ENCODE measurements around the gene RHOC. TPM values are rescaled to one million over a fixed set of nuclear protein-coding genes. Genes with fewer than 3 reads are reported as not detected.

RHOC gene
- total RNA-seq, 2 donors from 2014 or later, result 62.4 to 81.8 TPM

DNA sequence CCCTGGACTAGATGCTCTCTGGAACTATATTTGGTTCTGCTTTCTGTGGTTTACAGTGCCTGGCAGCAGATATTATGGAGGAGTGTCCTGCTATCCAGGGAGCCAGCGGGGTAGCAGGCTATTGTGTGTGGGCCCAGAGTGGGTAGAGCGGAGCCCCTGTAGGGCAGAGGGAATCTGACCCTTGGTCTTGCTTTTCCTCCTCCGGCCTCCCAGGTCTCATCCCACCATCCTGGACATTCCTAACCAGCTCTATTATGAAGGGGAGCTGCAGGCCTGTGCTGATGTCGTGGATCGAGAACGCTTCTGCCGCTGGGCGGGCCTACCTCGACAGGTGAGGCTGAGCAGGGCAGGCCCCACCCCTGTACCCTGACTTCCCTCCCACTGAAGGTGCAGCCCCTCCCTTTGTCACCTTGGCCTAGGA is 9.1 kb downstream of the RHOC start:
- no peaks in the 10 kb centered on the region for H3K9me3 Mint-ChIP-seq
- peaks cover 6 to 11% of the 10 kb centered on the region in 2 donors for H3K36me3 Mint-ChIP-seq
- DNase-seq (ENCODE audit: low spot score in 2 of 2), result no peak
- ATAC-seq, result no peak
- H3K27ac Mint-ChIP-seq, result peak overlapping the region in 1 of 2 donors; percentile 42

- Mint-ChIP-seq H3K9me3 (no peaks in the 10 kb centered on the region), H3K27ac (peak overlapping the region; percentile 30 to 42), H3K36me3 (peaks cover 0 to 3% of the 10 kb centered on the region in 2 donors)
These were observed 10.2 kb downstream of the RHOC start for GRCh38 chr1:112696578-112697314.

DNA sequence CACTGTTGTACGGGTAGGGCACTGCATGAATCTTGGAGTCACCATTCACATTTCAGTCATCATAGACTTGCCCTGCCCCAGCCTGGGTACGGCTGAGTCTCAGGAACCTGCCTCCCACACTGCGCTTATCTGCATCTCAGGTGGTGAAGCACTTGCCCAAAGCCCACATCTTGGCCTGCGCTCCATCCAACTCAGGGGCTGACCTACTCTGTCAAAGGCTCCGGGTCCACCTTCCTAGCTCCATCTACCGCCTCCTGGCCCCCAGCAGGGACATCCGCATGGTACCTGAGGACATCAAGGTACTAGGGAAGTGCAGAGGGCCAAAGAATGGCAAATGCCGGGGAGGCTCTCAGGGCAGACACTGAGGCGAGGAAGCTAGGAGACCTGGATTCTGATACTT is 11.7 kb downstream of the RHOC start:
- DNase-seq (ENCODE audit: low spot score in 2 of 2) (peak in 1 of 2 donors; percentile 35), ATAC-seq (no peak)
- Mint-ChIP-seq H3K36me3 (no peaks in the 10 kb centered on the region), H3K27ac (peak overlapping the region in 1 of 2 donors; percentile 44), H3K9me3 (no peaks in the 10 kb centered on the region)

More at GRCh38 chr1:112696578-112697314, 10.2 kb downstream of the RHOC start:
- DNase-seq (ENCODE audit: low spot score in 2 of 2) (no peak), ATAC-seq (no peak)

- DNase-seq (ENCODE audit: low spot score in 2 of 2) (no peak), ATAC-seq (no peak)
- Mint-ChIP-seq H3K36me3 (no peaks in the 10 kb centered on the region), H3K27ac (no peak overlapping the region), H3K9me3 (no peaks in the 10 kb centered on the region)
These were observed 12.5 kb downstream of the RHOC start for GRCh38 chr1:112694363-112694929.

- no peak for DNase-seq (ENCODE audit: low spot score in 2 of 2)
- H3K9me3 Mint-ChIP-seq, result no peaks in the 10 kb centered on the region
These were observed 13.1 kb downstream of the RHOC start for GRCh38 chr1:112693821-112694220.

GRCh38 chr1:112692681-112693080 is 14.2 kb downstream of the RHOC start:
- ATAC-seq, result no peak
- no peaks in the 10 kb centered on the region for H3K9me3 Mint-ChIP-seq

More at GRCh38 chr1:112693821-112694220, 13.1 kb downstream of the RHOC start:
- no peak for ATAC-seq
- no peaks in the 10 kb centered on the region for H3K36me3 Mint-ChIP-seq
- no peak overlapping the region for H3K27ac Mint-ChIP-seq

DNA sequence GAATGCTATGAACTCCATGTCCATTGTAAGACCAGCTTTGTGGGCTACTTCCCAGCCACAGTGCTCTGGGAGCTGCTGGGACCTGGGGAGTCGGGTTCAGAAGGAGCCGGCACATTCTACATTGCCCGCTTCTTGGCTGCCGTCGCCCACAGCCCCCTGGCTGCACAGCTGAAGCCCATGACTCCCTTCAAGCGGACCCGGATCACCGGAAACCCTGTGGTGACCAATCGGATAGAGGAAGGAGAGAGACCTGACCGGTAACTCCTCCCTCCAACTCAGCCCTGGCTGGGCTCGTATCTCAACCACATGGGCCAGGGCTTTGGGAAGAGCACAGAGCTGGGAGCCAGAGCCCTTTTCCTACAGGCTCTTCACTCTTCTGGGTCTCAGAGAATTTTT is 17.1 kb downstream of the RHOC start:
- DNase-seq (ENCODE audit: low spot score in 2 of 2) (no peak), ATAC-seq (no peak)
- Mint-ChIP-seq H3K27ac (no peak overlapping the region), H3K9me3 (no peaks in the 10 kb centered on the region), H3K36me3 (no peaks in the 10 kb centered on the region)

More at GRCh38 chr1:112692681-112693080, 14.2 kb downstream of the RHOC start:
- Mint-ChIP-seq H3K36me3 (no peaks in the 10 kb centered on the region), H3K27ac (peak overlapping the region in 1 of 2 donors; percentile 6)
- DNase-seq (ENCODE audit: low spot score in 2 of 2), result no peak

DNA sequence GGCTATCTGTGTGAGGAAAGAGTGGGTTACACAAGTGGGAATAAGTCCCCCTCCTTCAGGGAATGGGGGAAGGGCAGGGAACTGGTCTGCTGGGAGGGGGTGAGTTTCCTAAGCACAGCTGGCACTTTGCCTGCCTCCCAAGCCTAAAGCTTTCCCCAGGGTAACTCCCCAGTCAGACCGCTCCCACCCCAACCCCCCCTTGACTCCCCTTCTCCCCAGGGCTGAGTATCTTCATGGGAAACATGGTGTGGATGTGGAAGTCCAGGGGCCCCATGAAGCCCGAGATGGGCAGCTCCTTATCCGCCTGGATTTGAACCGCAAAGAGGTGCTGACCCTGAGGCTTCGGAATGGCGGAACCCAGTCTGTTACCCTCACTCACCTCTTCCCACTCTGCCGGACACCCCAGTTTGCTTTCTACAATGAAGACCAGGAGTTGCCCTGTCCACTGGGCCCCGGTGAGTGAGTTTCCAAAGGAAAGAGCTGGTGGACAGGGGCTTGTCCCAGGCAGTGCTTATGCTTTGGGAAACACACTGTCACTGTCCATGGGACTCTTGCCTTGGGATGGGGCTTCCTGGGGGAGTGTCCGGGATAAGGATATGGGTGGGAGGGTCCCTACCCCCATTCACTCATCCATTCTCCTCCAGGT is 17.6 kb downstream of the RHOC start:
- ATAC-seq (no peak), DNase-seq (ENCODE audit: low spot score in 2 of 2) (no peak)
- Mint-ChIP-seq H3K27ac (no peak overlapping the region), H3K9me3 (no peaks in the 10 kb centered on the region), H3K36me3 (no peaks in the 10 kb centered on the region)

DNA sequence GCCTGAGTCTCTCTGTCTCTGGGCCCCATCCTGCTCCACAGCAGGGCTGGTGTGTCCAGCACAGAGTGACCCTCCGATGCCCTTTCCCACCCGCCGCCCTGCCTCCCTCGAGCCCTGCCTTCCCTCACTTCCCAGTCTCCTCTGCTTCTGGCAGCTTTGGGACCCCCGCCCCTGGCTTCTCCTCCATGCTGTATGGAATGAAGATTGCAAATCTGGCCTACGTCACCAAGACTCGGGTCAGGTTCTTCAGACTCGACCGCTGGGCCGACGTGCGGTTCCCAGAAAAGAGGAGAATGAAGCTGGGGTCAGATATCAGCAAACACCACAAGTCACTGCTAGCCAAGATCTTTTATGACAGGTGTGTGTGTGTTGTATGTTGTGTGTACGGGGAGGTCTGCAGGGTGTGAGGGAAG is 18.1 kb downstream of the RHOC start:
- Mint-ChIP-seq H3K9me3 (no peaks in the 10 kb centered on the region), H3K27ac (peak overlapping the region; percentile 57 to 78), H3K36me3 (no peaks in the 10 kb centered on the region)
- ATAC-seq (no peak), DNase-seq (ENCODE audit: low spot score in 2 of 2) (no peak)

- Mint-ChIP-seq H3K36me3 (no peaks in the 10 kb centered on the region), H3K27ac (peak overlapping the region in 1 of 2 donors; percentile 57), H3K9me3 (no peaks in the 10 kb centered on the region)
- ATAC-seq (no peak), DNase-seq (ENCODE audit: low spot score in 2 of 2) (no peak)
These were observed 19.0 kb downstream of the RHOC start for GRCh38 chr1:112687785-112688496.

DNA sequence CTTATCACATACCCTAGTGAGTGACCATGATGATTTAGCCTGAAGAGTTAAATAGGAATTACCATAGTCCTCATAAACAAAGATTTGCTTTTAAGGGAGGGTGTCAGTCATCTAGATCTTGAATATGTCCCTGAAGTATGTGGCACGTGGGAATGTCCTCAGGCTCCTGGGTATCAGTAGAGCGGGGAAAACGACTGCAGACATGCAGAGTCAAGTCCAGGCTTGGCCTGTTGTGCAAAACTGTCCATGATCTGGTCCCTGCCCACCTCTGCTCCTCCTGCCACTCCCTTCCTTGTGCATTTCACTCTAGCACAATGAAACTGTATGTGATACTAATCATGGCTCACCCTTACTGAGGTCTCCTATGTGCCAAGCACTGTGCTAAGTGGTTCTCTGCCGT is 19.6 kb downstream of the RHOC start:
- ATAC-seq (no peak), DNase-seq (ENCODE audit: low spot score in 2 of 2) (no peak)
- Mint-ChIP-seq H3K36me3 (no peaks in the 10 kb centered on the region), H3K9me3 (no peaks in the 10 kb centered on the region), H3K27ac (no peak overlapping the region)

GRCh38 chr1:112686835-112687234 is 20.1 kb downstream of the RHOC start:
- DNase-seq (ENCODE audit: low spot score in 2 of 2), result no peak
- H3K27ac Mint-ChIP-seq, result peak overlapping the region; percentile 72 to 86

GRCh38 chr1:112686417-112686816 is 20.5 kb downstream of the RHOC start:
- Mint-ChIP-seq H3K9me3 (no peaks in the 10 kb centered on the region), H3K36me3 (no peaks in the 10 kb centered on the region), H3K27ac (peak overlapping the region; percentile 72 to 86)
- DNase-seq (ENCODE audit: low spot score in 2 of 2), result no peak
- ATAC-seq, result peak in 1 of 2 donors; percentile 82

More at GRCh38 chr1:112686835-112687234, 20.1 kb downstream of the RHOC start:
- ATAC-seq, result peak in 1 of 2 donors; percentile 17
- Mint-ChIP-seq H3K36me3 (no peaks in the 10 kb centered on the region), H3K9me3 (no peaks in the 10 kb centered on the region)

DNA sequence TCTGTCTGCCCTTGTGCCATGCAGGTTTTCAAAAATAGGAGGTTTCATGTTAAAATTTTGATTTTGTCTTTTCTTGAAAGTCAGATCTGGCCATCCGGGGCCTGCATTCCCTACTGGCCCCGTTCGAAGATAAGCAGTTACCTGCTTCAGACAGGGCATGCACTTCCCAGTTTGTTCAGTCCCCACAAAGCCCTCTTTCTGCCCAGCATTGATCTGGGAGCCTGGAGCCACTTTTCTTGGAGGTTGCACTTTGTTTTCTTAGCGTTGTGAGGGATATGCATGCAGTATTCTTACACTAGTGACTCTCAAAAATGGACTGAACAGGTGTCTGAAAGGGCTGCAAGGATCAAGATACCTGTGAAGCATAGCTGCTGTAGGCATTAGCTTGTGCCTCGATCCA is 21.0 kb downstream of the RHOC start:
- Mint-ChIP-seq H3K9me3 (no peaks in the 10 kb centered on the region), H3K27ac (peak overlapping the region in 1 of 2 donors; percentile 72), H3K36me3 (no peaks in the 10 kb centered on the region)
- ATAC-seq (no peak), DNase-seq (ENCODE audit: low spot score in 2 of 2) (no peak)

DNA sequence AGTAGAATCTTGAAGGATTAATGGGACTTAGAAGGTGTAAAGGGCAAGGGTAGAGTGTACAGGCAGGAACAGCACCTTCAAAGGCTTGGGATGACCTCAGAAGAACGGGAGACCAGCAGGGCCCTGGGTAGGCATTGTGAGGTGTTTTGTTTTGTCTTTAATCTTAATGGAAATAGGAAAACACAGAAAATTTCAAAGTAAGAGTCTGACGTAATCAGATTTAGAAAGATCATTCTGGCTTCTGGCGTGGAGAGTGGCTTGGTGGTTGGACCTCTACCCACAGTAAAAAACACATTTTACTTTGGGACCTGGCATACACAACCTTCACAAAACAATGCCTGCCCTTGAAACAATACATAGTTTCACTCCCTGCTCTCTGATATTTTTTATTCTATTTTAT is 28.3 kb downstream of the RHOC start:
- no peak overlapping the region for H3K27ac Mint-ChIP-seq
- ATAC-seq, result no peak
- DNase-seq (ENCODE audit: low spot score in 2 of 2), result no peak
- peaks cover 7 to 29% of the 10 kb centered on the region in 2 donors for H3K36me3 Mint-ChIP-seq
- no peaks in the 10 kb centered on the region for H3K9me3 Mint-ChIP-seq

DNA sequence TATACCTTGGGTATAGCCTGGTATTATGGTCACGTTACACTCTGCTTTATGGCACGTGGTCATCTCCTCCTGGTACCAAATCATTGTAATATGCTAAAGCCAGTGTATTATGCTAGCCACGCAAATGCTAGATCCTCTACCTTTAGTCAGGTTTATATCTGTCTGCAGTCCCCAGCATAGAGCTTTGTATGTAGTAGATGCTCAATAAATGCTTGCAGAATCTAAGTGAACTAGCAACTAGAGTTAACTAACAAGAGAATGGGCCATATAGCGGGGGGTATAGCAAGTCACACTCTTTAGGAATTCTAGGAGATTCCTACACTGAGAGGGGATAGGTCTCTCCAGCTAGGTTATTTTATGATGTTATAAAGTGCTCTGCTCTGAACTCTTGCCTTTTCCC is 29.4 kb downstream of the RHOC start:
- ATAC-seq (no peak), DNase-seq (ENCODE audit: low spot score in 2 of 2) (no peak)
- H3K27ac Mint-ChIP-seq, result no peak overlapping the region
- peaks cover 7 to 29% of the 10 kb centered on the region in 2 donors for H3K36me3 Mint-ChIP-seq
- no peaks in the 10 kb centered on the region for H3K9me3 Mint-ChIP-seq

DNA sequence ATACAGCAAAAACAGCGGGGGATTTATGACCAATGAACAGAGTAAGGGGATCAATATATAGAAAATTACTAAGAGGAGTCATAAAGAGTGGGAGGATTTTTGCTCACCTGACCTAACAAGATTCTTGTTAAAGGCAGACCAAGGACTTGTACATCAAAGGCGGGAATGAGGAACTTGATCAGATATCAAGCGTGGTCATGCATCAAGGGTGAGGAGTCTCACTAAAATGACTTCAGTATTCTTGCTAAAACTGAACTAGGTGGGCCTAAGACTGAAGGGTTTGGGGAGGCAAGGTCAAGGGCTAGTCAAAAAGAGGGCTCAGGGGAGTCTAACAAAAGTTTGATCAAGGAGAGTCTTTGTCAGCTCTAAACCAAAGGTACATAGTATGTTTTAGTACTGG is 30.4 kb downstream of the RHOC start:
- Mint-ChIP-seq H3K9me3 (no peaks in the 10 kb centered on the region), H3K27ac (no peak overlapping the region), H3K36me3 (peaks cover 7 to 29% of the 10 kb centered on the region in 2 donors)
- no peak for ATAC-seq
- DNase-seq (ENCODE audit: low spot score in 2 of 2), result no peak

All from activated naive CD4-positive, alpha-beta T cell treated with anti-CD3 and anti-CD28 coated beads, Interleukin-2, amount 50 U/mL, for 72 hours (primary cell).